Measurements from ENCODE around the gene CYB561D2.
"Not testable (repeated sequence)": the region's sequence is repeated elsewhere in the genome, so short reads cannot be mapped to it uniquely, and the experiment has no call there.

CYB561D2 gene, protein sequence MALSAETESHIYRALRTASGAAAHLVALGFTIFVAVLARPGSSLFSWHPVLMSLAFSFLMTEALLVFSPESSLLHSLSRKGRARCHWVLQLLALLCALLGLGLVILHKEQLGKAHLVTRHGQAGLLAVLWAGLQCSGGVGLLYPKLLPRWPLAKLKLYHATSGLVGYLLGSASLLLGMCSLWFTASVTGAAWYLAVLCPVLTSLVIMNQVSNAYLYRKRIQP

DNA sequence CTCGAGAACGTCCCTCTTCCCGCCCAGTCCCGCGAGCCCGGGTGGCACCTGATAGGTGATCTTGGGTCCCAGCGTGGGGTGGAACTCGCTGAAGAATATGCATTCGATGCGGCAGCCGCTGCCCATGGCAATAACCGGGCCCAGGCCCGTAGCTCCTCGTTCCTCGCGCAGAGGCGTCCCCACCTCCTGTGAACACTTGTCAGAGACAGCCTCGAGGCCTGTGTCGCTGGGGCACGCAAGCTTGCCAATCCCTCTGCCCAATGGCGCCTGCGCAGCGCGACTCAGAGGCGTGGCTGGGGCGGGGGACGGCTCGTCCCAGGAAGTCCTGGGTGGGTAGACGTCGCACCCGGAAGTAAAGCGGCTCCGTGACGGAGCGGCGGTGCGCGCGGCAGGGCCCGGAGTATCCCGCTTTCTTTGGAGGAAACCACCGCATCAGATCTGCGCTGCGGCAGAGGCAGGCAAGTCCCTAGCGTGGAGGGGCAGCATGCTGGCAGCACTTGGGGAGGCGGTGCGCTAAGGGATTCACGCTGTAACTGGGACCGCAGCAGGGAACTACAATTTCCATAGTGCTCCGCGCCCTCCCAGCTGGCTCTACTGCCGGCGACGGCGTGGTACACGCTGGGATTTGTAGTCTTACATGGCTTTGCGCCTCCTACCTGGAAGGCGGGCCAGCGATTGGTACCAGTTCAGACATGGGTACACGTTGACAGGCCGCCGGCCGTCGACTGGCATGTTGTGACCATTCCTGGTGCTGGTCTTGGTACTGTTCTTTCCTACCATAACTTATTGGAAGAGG lies at the start of gene CYB561D2, which contains the start of gene NPRL2:
Gene CYB561D2, plus strand, starts transcription at position 336 of the 796 bp plus-strand sequence. CDS start 572 bp downstream, outside the sequence.
Gene NPRL2, minus strand, starts transcription at position 249 of the 796 bp plus-strand sequence. Its CDS starts 123 bp downstream, at position 126.
- DNase-seq, result peak; percentile 100

DNA sequence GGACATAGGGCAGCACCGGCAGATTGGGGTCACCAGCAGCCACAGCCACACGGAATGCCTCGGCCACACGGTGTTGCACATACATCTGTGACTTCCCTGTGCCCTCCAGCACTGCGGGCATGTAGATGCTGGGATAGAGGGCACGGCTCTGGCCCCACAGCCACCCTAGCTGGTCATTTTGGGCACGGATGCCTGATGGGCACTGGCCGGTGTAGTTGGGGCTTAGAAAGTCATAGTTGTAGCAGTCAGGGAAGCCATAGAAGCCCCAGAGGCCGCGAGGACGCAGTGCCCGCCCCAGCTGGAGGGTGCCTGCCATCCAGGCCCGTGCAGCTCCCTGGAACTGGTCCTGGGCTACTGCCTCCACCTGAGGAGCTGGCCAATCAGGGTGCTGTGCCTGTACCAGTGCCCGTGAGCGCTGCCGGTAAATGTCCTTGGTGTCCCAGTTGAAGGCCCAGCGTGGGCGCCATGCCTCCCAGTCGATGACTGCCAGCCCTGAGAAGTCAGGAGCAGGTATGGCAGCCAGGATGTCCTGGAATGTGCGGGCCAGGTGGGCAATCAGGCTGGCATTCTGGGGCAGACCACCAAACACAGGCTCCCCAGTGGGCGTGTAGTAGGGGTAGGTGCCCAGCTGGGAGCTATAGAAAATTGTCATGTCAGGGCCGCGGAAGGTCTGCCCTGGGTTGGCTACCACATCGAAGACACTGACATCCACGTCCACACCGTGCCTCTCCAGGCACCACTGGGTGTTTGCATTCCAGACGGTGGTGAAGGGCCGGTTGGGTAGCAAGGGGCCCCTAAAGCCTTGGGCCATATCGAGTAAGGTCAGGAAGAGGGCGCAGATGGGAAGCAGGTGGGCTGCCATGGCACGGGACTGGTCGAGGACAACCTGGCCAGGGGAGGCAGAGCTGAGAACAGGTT lies 48.3 kb upstream of the CYB561D2 start:
- no peak for DNase-seq

DNA sequence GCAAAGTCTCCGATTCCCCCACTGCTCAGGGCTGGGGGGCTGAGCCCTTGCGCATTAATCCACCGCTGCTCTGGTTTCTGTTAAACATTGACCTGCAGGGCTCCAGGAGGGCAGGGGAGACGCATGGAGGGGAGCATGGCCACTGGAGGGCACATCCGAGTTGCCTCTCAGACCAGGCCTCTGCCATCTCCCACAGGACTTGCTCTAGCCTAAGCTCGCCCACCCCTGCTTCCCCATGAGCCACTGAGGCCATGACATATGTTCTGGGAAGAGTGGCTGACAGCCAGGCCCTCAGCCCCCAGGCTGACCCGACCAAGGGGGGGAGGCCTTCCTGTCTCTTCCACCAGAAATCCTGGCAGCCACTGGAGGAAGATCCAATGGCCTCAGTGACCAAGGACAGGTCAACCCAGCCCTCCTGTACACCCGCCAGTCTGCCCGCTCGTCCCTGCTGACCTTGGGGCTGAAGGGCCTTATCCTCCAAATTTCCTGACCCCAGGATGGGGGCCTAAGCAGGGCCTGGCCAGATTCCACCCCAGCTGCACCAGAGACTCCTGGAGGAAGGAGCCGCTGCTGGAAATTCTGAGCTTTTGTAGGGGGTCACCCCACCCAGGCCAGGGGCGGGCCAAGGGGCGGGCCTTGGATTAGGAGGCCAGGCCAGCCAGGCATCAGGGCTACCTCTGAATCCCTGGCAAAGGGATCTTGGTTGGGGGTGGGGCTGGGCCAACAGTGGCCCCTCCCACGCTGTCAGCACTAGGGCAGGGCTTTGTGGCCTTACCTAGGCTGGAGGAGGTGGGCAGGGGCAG lies 47.4 kb upstream of the CYB561D2 start, which contains the start of gene HYAL1:
Gene HYAL1, minus strand, starts transcription at position 562 of the 803 bp plus-strand sequence. CDS start 618 bp downstream, outside the sequence.
- DNase-seq, result no peak

DNA sequence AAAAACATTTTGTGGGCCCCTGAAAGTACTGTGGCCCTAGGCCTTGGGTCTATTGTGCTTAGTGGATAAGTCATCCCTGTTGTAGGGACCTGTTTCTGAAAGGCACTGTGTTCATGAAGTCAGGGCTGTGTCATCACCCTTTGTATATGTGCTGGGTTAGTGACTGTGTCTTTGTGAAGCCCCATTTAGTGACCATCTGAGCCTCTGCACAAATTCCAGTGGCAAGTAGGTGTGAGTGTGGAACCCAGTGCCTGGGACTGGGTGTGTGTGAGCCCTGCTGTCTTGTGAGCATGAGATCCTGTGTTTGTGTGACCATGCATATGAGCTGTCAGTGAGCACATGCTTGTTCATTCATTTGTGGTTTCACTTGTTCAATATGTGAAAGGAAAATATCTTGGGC lies 46.1 kb upstream of the CYB561D2 start:
- DNase-seq, result no peak

DNA sequence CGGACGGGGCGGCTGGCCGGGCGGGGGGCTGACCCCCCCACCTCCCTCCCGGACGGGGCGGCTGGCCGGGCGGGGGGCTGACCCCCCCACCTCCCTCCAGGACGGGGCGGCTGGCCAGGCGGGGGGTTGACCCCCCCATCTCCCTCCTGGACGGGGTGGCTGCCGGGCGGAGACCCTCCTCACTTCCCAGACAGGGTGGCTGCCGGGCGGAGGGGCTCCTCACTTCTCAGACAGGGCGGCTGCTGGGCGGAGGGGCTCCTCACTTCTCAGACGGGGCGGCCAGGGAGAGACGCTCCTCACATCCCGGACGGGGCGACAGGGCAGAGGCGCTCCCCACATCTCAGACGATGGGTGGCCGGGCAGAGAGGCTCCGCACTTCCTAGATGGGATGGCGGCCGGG lies 38.6 kb upstream of the CYB561D2 start:
- DNase-seq, result not testable (repeated sequence)

DNA sequence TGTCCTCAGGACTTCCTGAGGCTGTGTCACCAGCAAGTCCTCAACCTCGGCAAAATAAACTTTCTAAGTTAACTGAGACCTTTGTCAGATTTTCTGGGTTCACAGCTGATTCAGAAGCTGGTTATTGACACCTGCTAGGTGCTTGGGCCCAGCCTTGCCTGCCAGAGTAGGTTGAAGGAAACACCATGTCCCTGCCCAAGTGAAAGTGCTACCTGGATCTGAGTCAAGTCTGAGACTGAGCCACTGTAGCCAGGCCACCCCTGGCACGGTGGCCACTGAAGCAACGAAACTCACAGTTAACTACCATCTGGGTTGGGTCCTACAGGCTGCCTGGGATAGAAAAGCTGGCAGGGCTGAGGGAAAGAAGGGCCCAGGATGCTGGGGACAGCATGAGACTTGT lies 36.3 kb upstream of the CYB561D2 start:
- no peak for DNase-seq

DNA sequence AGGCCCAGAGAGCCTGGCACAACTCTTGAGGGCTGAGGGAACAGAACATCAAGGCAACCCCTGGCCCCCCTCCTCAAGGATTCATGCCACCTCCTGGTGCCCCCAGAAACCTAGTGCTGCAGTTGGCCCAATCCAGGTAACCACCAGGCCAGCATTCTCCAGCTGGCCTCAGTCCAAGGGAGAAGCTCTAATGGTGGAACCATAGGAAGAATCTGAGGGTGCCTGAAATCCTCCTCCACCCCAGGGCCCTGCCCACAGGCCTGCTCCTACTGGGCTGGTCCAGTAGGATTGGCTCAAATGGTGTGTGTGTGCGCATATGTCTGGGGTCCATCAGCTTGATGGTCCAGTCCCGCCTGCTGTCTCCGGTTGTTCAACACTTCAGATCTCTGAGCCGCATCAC lies 35.8 kb upstream of the CYB561D2 start:
- DNase-seq, result no peak

DNA sequence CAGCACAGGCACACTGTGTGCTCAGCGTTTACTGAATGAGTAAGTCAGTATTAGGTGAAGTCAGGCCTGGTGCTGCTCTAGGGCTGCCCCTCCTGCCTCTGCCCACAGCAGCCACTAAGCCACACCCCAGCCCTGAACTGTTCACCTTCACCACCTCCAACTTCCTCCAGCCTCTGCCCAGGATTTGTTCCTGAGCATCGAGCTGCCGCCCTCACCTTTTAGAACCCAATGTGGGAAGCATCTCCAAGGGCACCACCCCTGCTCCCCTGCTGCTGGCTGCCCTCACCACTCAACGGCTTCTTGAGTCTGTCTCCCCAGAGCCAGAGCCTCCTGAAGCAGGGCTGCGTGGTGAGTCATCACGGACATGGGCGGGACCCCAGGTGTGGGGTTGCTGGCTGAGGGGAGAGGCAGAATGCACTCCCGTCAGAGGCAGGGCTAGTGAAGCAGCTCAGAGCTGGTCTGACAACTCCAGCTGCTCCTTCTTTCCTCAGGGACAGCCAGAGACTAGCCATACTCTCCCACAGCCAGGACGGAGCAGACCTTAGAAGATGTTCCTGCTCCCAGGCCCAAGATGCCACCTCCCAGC lies 33.9 kb upstream of the CYB561D2 start:
- DNase-seq, result peak; percentile 81

DNA sequence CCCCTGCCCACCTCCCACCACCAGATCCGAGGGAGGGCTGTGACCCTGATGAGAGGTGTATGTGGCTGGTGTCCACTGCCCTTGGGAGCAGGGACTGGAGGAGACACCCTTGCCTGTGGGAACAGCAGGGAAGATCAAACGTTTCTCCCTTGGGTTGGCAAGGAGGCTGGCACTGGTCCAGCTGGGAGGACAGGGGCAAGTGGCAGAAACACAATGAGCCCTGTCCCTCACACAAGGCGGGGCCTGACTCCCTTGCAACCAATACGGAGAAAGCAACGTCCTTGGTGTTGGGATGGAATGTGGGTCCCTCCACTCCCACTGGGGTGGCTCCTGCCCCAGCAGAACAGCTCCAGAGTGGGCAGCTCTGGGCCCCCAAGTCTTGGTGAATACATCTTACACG lies 33.4 kb upstream of the CYB561D2 start:
- no peak for DNase-seq

DNA sequence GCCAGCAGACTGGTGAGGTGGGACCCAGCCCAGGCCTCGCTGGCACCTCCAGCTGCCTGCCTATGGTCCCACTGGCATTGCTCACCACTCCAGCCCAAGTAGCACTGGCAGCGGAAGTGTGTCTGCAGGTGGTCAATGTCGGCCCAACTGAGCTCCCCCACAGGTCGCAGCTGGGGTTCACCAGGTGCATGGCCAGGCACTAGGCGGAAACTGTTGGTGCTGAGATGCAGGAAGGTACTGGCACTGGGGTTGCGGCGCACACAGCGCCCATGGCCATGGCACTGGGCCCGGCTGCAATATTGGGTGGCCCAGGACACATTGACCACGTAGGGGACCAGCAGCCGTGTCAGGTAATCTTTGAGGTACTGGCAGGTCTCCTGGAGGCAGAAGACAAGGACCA lies 32.5 kb upstream of the CYB561D2 start:
- DNase-seq, result no peak

DNA sequence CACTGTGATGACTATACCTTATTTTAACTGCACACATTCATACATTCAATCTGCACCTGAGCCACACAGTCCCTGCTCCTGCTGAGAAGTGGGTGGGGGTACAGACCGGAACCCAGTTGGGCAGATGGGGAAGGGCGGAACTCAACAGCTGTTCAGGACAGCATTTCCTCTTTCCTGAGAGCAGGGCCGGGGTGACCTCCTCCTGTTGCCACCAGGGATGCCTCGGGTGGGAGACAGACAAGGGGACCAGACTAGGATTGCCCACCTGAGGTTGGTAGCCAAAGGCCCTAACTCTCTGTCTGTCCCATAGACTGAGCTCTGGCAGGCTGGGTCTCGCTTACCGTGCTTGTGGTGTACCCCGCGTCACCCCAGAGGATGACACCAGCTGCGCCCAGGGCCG lies 32.0 kb upstream of the CYB561D2 start:
- DNase-seq, result no peak

DNA sequence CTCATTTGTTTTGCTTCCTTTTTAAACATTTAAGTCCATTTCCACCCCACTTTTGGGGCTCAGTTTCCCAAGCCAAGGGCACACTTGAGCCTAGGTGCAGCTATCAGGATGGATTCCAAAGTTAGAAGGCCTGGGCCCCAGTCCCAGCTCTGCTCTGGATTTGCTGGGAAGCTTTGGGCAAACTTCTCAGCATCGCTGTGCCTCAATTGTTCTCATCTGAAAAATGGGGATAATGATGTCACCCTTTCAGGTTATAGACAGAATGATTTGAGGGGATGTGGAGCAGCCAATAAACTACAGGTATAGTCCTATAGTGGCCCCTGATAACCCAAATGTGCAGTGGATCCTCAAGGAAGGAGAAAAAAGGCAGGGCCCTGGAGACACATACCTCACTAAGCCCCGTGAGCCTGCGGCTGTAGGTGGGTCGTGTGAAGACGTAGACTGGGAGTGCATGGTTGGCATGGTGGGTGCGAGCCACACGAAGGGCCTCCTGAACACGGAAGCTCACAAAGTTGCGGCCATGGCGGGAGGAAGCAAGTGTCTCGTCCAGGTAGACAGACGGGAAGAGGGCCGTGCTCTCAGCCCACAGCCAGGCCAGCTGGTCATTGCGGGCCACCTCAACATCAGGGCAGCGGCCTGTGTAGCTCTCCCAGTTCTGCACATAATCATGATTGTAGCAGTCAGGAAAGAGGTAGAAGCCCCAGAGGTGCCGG lies 31.3 kb upstream of the CYB561D2 start:
- DNase-seq, result no peak

DNA sequence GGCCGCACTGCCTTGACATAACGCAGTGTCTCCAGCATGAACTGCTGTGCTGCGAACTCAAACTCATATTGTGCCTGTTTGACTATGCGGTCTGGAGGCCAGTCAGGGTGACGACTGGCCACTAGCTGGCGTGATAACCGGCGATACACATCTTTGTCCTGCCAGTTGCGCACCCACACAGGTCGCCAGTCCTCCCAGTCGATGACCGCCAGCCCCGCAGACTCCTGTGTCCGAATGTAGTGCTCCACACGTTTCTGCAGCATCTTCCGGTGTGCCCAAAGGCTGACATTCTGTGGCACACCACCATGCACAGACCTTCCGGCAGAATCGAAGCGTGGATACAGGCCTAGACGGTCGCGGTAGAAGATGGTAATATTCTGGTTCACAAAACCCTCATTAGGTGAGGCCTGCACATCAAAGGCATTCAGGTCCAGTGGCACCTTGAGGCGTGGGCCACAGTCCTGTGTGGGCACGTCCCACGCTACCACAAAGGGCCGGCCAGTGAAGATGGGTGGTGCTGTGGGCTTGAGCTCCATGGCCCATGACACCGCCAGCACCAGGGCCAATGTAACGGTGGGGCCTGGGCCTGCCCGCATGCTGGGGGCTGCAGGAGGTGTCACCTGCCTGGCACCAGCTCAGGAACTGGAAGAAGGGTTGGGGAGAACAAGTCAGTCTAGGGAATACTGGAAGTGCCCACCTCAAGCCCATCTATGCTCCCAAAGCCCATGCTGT lies 30.6 kb upstream of the CYB561D2 start:
- DNase-seq, result no peak

DNA sequence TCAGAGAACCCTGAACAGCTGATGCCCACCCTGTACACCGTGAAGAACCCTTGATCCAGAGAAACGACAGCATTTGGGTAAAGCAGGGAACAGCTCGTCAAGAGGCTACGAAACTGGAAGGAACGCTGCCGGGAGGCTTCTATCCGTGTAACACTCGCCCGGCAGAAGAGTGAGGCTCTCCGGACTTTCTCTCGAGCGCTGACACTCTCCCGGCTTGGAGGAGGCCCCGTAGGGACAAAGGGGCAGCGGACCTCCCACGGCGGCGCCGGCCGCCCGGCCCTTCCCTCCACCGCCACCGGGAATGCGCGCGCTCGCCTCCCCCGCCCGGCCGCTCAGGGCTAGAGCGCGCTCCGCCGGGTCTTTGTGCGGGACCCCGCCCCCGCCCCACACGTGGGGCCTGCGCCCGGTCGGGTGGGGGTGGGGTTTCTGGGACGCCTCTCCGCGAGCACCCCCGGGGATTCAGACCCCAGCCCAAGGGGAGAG lies 29.8 kb upstream of the CYB561D2 start:
- DNase-seq, result peak; percentile 68

DNA sequence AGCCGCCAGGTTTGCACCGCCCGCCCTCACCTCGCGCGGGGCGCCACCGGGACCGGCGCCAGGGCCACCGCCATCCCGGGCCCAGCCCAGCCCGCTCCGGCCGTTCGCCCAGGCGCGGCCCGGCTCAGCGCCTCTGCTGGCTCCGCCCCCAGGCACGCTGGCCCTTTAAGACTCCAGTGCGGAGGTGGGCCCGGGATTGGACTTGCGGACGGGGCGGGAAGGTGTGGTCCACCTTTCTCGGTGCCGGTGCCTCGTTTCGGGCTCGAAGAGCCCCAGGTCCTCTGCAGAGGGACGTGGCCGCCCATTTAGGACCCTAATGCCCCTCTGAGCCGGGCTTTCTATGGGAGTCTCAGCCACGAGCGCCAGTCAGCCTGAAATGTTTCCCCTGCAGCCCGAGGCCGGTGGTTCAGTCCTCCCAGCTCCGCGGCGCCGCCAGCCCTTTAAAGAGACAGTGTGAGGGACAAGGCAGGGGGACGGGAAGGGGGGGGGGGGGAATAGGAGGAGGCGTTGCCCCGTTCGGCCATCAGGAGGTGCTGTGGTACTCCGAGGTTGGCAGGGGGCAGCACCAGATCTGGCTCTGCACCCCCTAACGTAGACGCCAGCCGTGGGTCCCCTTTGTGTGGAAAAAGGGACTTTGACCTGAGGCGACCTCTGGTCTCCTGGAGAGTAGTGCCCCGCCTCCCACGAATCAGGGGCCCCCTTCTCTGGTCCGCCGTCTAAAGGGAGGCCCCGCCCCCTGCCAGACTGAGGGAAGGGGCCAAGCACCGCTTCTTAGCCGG lies 29.1 kb upstream of the CYB561D2 start:
- peak; percentile 86 for DNase-seq

DNA sequence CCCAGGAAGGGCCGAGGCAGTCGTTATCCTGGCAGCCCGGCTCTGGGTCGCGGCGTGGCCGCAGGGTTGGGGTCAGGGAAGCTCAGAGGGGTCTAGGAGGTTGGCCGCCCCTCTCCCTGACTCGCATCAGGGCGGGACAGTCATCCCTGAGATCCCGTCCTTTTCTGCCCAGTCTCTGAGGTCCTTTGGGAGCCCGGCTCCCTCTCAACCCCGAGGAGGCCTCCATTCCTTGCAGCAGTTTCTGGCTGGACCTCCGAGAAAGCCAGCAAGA lies 28.6 kb upstream of the CYB561D2 start:
- DNase-seq, result no peak

DNA sequence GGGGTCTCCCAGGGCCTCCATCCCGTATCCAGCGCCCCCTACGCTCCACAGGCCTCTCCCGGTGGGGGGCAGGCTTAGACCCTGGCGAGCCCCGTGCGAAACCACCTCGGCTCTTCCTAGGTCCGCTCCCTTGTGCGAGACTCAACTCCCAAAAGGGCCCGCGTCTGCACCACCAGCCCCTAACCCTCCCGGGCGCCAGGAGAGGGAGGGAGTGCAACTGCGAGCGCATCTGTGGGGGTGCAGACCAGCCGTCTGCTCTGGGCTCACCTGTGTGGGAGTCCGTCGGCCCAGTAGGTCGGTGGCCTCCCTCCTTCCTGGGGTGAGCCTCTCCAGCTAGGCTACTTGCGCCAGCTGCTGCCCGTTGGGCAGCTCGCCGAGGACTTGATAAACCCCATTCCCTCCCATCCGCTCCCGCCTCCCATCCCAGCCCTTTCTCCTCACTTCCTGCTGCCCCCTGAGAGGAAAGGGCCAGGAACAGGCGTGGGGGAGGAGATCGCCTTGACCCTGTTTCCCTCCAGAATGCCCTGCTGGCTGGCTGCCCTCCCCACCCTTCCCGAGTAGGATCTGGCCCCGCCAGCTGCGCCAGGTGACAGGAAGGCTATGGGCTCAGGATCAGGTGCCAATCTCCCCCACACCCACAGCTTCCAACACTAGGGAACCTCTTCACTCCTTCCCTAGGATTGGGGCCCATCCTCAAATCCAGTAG lies 28.1 kb upstream of the CYB561D2 start, which contains the start of gene HYAL2:
Gene HYAL2, minus strand, starts transcription at position 360 of the 706 bp plus-strand sequence. CDS start 2,256 bp downstream, outside the sequence.
- no peak for DNase-seq

DNA sequence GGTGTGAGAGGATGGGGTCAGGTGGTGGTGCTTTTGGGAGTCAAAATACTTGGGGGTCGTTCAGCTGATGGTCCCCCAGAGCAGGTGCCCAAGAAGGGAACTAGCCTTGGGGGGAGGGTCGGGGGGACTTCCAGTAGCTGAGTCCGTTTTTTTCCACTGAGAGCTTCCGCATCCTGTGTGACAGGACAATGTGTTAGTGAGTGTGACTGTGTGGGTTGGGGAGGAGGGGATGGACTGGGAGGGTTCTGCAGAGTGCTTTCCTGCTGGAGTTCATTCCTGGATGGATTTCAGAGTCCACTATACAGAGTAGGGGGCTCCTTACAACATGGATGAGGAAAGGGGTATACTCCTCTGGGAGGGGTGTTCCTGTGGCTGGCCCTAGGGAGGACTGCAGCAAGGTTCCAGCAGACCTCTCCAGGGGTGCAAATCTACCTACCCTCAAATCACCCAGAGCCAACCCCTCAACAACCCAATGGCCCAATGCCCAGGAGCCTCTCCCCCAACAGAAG lies 27.5 kb upstream of the CYB561D2 start:
- no peak for DNase-seq

Data from activated naive CD4-positive, alpha-beta T cell treated with Interleukin-2 at 50 U/mL for 16 hours (primary cell).